Measurements from ENCODE around the gene SYT13. TPM values are rescaled to one million over a fixed set of nuclear protein-coding genes. Genes with fewer than 3 reads are reported as not detected.

Gene SYT13
- total and polyA plus RNA-seq, 8 donors, result 1.3 to 33.3 (median 2.2) TPM; not detected in 1

DNA sequence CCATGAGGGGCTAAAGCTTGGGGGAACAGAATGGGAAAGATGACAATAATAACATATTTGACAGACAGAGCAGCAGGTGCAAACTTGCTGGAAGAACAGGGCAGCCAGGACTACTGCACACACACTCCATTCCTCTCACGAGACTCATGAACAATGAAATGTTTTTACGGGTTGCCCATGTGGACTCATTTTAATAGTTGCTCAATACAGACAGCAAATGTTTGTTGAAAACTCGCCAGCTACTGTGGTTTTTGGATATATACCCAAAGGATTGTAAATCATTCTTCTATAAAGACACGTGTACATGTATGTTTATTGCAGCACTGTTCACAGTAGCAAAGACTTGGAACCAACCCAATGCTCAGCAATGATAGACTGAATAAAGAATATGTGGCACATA lies 10.3 kb downstream of the SYT13 start:
- Histone ChIP-seq H3K4me1 (peaks cover 0 to 5% (median 0%) of the 10 kb centered on the region in 4 donors), H3K27ac (no peak overlapping the region), H3K9me3 (peaks cover 0 to 6% (median 0%) of the 10 kb centered on the region in 4 donors), H3K27me3 (peaks cover 0 to 6% (median 0%) of the 10 kb centered on the region in 3 donors), H3K36me3 (no peaks in the 10 kb centered on the region), H3K4me3 (no peak overlapping the region)
- TF ChIP-seq POLR2A (IDR thresholded peaks at IDR 0.05), result no peak
- DNase-seq, result no peak
- intact Hi-C loops (cut with DNase I; ENCODE audit: low total_unique reads), result no loop called here
- WGBS, 5 donors, result 69 to 80% (median 74%) methylated on average over 4 of the region's 4 CpGs

DNA sequence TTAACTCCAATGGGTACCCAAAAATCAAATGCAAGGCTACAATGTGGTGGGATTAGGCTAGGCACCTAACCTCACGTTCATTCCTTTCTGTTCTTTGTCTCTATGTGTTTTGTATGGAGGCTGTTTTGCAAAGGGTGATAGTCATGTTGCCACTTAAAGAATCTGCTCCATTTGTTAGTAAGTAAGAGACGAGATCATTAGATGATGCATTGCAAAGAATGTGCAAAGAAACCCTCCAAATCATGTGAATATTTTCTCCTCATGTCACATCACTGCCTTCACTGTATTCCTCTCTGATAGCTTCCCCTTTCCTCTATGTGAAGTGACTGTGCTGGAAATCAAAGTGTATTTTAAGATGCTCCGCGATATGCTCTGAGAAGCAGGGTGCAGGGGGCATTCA lies 11.9 kb downstream of the SYT13 start:
- WGBS, 5 donors, result 66 to 88% (median 80%) methylated on average over 4 of the region's 4 CpGs
- H3K4me3 ChIP-seq, result no peak overlapping the region
- no peaks in the 10 kb centered on the region for H3K9me3 ChIP-seq

DNA sequence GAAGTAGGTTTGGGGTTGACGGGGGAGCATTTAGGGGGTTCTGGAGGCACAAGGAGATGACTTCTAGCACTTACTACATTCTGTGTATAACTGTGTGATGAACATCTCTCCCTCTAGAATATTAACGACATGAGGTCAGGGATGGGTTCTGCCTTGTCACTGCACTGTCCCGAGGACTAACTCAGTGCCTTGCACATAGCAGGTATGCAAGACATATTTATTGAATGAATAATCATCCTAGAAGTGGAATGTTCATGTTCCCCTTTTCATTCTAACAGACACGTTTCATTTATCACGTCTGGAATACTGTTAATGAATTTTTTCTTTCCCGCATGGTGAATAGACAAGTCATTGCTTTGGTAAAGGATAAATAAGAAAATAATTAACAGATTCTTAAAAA lies 12.6 kb downstream of the SYT13 start:
- H3K9me3 ChIP-seq, result no peaks in the 10 kb centered on the region
- H3K27ac ChIP-seq, result no peak overlapping the region
- 82 to 92% (median 85%) methylated on average over 6 of the region's 6 CpGs for WGBS, 5 donors
- H3K36me3 ChIP-seq, result no peaks in the 10 kb centered on the region
- H3K27me3 ChIP-seq, result peaks cover 0 to 5% (median 0%) of the 10 kb centered on the region in 3 donors
- no peak overlapping the region for H3K4me3 ChIP-seq
- no peak for TF ChIP-seq POLR2A (IDR thresholded peaks at IDR 0.05)
- TF ChIP-seq, protein P1, sequence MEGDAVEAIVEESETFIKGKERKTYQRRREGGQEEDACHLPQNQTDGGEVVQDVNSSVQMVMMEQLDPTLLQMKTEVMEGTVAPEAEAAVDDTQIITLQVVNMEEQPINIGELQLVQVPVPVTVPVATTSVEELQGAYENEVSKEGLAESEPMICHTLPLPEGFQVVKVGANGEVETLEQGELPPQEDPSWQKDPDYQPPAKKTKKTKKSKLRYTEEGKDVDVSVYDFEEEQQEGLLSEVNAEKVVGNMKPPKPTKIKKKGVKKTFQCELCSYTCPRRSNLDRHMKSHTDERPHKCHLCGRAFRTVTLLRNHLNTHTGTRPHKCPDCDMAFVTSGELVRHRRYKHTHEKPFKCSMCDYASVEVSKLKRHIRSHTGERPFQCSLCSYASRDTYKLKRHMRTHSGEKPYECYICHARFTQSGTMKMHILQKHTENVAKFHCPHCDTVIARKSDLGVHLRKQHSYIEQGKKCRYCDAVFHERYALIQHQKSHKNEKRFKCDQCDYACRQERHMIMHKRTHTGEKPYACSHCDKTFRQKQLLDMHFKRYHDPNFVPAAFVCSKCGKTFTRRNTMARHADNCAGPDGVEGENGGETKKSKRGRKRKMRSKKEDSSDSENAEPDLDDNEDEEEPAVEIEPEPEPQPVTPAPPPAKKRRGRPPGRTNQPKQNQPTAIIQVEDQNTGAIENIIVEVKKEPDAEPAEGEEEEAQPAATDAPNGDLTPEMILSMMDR (IDR thresholded peaks at IDR 0.05), result no peak
- no peak for TF ChIP-seq EP300 (IDR thresholded peaks at IDR 0.05)
- TF ChIP-seq POLR2AphosphoS5 (IDR thresholded peaks at IDR 0.05), result no peak
- intact Hi-C loops (cut with DNase I; ENCODE audit: low total_unique reads), result no loop called here
- H3K4me1 ChIP-seq, result peaks cover 0 to 5% (median 0%) of the 10 kb centered on the region in 4 donors
- no peak for DNase-seq

More for the DNA sequence above, 11.9 kb downstream of the SYT13 start:
- no peak for DNase-seq
- no peak for TF ChIP-seq POLR2AphosphoS5 (IDR thresholded peaks at IDR 0.05)
- no peak for TF ChIP-seq EP300 (IDR thresholded peaks at IDR 0.05)
- TF ChIP-seq, protein P1 (IDR thresholded peaks at IDR 0.05), result no peak
- no peak for TF ChIP-seq POLR2A (IDR thresholded peaks at IDR 0.05)
- intact Hi-C loops (cut with DNase I; ENCODE audit: low total_unique reads), result no loop called here
- no peaks in the 10 kb centered on the region for H3K36me3 ChIP-seq
- H3K27ac ChIP-seq, result no peak overlapping the region
- no peaks in the 10 kb centered on the region for H3K27me3 ChIP-seq
- peaks cover 0 to 5% (median 0%) of the 10 kb centered on the region in 4 donors for H3K4me1 ChIP-seq

DNA sequence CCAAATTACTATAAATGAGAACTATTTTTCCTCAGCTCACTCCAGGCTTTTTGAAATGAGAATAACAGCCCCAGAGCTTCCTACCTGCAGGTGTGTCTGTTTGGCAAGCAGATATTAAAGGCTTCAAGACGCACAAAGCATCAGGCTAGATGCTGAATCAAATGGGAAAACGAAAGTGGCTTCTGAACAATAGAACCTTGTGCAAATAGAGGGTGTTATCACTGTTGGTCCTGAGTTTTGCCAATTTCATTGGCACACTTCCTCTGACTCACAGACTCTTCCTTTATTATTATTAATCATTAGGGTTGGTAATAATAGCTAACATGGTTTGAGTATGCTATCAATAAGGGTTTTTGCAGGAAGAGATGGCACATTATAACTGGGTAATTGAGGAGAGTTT lies 13.4 kb downstream of the SYT13 start:
- no peak overlapping the region for H3K4me3 ChIP-seq
- no peak for DNase-seq
- peak overlapping the region in 2 of 5 donors; percentile 36 to 66 for H3K27ac ChIP-seq
- no peak for TF ChIP-seq POLR2A (IDR thresholded peaks at IDR 0.05)
- TF ChIP-seq, protein P1 (IDR thresholded peaks at IDR 0.05), result no peak
- TF ChIP-seq POLR2AphosphoS5 (IDR thresholded peaks at IDR 0.05), result peak in 2 of 3 donors; percentile 43 to 67
- H3K4me1 ChIP-seq, result peaks cover 0 to 5% (median 0%) of the 10 kb centered on the region in 4 donors
- no peaks in the 10 kb centered on the region for H3K9me3 ChIP-seq
- H3K36me3 ChIP-seq, result no peaks in the 10 kb centered on the region
- peaks cover 0 to 14% (median 0%) of the 10 kb centered on the region in 3 donors for H3K27me3 ChIP-seq
- 22 to 52% (median 36%) methylated on average over 2 of the region's 2 CpGs for WGBS, 5 donors
- intact Hi-C loops (cut with DNase I; ENCODE audit: low total_unique reads), result no loop called here

DNA sequence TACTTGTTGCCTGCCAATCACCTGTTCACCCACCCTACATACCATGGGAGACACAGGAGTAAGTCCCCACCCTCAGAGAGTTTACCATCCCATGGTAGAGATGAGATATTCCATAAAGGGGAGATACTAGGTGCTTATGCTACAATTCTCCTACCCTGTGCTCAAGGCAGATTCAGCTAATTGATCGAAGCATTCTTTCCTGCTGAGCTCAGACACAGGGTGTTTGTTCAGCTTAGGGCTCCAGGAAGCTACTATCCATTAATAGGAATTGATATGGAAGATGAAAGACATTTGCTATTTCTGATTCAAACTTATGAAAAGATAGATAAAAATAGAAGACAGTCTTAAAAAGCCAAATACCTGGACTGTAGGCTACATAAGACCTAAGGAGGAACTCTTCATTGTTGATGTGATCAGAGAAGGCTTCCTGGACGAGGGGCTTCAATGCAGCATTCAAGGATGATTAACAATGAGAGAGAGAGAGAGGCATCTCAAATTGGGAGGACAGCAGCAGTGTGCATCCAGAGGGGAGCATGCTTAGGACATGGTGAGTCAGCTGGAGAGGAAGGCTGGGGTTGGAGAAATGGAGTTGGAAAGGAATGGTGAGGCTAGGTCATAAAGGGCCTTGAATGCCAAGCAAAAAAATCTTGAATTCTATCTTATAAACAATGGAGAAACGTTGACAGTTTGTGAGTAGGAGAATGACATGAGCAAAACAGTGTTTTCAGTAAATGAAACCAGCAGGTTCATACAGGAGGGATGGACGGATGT lies 15.0 kb downstream of the SYT13 start:
- Histone ChIP-seq H3K4me1 (peaks cover 0 to 5% (median 0%) of the 10 kb centered on the region in 4 donors), H3K9me3 (no peaks in the 10 kb centered on the region), H3K4me3 (no peak overlapping the region), H3K36me3 (no peaks in the 10 kb centered on the region), H3K27ac (no peak overlapping the region), H3K27me3 (peaks cover 0 to 23% (median 0%) of the 10 kb centered on the region in 3 donors)
- no peak for TF ChIP-seq POLR2AphosphoS5 (IDR thresholded peaks at IDR 0.05)
- TF ChIP-seq EP300 (IDR thresholded peaks at IDR 0.05), result no peak
- TF ChIP-seq, protein P1 (IDR thresholded peaks at IDR 0.05), result no peak
- TF ChIP-seq POLR2A (IDR thresholded peaks at IDR 0.05), result no peak
- DNase-seq, result no peak
- WGBS, 5 donors, result 72 to 75% (median 73%) methylated on average over 4 of the region's 4 CpGs
- intact Hi-C loops (cut with DNase I; ENCODE audit: low total_unique reads), result no loop called here
